ENCODE data around the gene PLBD1.

- TF ChIP-seq REST (IDR thresholded peaks at IDR 0.05; ENCODE audit: insufficient read depth in 1 of 2, low read depth in 2 of 2, low read length in 2 of 2), result no peak
- TF ChIP-seq TAF1 (IDR thresholded peaks at IDR 0.05; ENCODE audit: borderline replicate concordance, insufficient read depth, low read length), result no peak
- TF ChIP-seq SIN3A (IDR thresholded peaks at IDR 0.05; ENCODE audit: borderline replicate concordance, insufficient read depth, low read length), result no peak
- TF ChIP-seq POLR2AphosphoS5 (IDR thresholded peaks at IDR 0.05; ENCODE audit: low read depth, low read length), result no peak
Measured at GRCh38 chr12:14505626-14506596, 61.8 kb downstream of the PLBD1 start.

Data from PFSK-1 (cell line).